ENCODE data around the gene SIRPB2. TPM values are rescaled to one million over a fixed set of nuclear protein-coding genes. Genes with fewer than 3 reads are reported as not detected.

Gene SIRPB2
- total RNA-seq, 4 donors from 2014 or later, result 4.7 to 8.1 (median 6.2) TPM

GRCh38 chr20:1490643-1491195 lies 501 bp downstream of the SIRPB2 start:
- TF ChIP-seq POLR2A (IDR thresholded peaks at IDR 0.05; ENCODE audit: low read depth), result no peak
- no peak for TF ChIP-seq CTCF (IDR thresholded peaks at IDR 0.05)
- no peak for TF ChIP-seq POLR2AphosphoS5 (IDR thresholded peaks at IDR 0.05)
- TF ChIP-seq EP300 (IDR thresholded peaks at IDR 0.05), result no peak
- Histone ChIP-seq H3K4me1 (peaks cover 0 to 10% (median 0%) of the 10 kb centered on the region in 4 donors), H3K27me3 (peaks cover 0 to 8% (median 0%) of the 10 kb centered on the region in 4 donors), H3K4me3 (peak overlapping the region; percentile 24 to 44 (median 32)), H3K27ac (replicated peaks in 1 of 4) (peak overlapping the region in 3 of 4 donors; percentile 58 to 65 (median 63)), H3K36me3 (no peaks in the 10 kb centered on the region), H3K9me3 (no peaks in the 10 kb centered on the region)
- intact Hi-C loops (cut with DNase I), result no loop called here
- peak; percentile 70 for DNase-seq (ENCODE audit: extremely low spot score)
- 73% methylated on average over 9 of the region's 9 CpGs for WGBS

- Histone ChIP-seq H3K9me3 (no peaks in the 10 kb centered on the region), H3K36me3 (no peaks in the 10 kb centered on the region), H3K27me3 (peaks cover 0 to 8% (median 0%) of the 10 kb centered on the region in 4 donors), H3K4me3 (peak overlapping the region; percentile 24 to 44 (median 32)), H3K27ac (replicated peaks in 1 of 4) (peak overlapping the region in 3 of 4 donors; percentile 58 to 65 (median 63)), H3K4me1 (peaks cover 0 to 10% (median 0%) of the 10 kb centered on the region in 4 donors)
- no peak for TF ChIP-seq EP300 (IDR thresholded peaks at IDR 0.05)
- peak; percentile 18 for TF ChIP-seq POLR2A (IDR thresholded peaks at IDR 0.05; ENCODE audit: low read depth)
- TF ChIP-seq CTCF (IDR thresholded peaks at IDR 0.05), result no peak
- peak in 1 of 2 donors; percentile 47 for TF ChIP-seq POLR2AphosphoS5 (IDR thresholded peaks at IDR 0.05)
- intact Hi-C loops (cut with DNase I), result no loop called here
- 64% methylated on average over 6 of the region's 6 CpGs for WGBS
- DNase-seq (ENCODE audit: extremely low spot score), result peak; percentile 88
Measured at GRCh38 chr20:1489764-1490436, 1.3 kb downstream of the SIRPB2 start.

- DNase-seq (ENCODE audit: extremely low spot score), result no peak
- 61% methylated on average over 2 of the region's 2 CpGs for WGBS
- intact Hi-C loops (cut with DNase I), result no loop called here
- TF ChIP-seq EP300 (IDR thresholded peaks at IDR 0.05) (no peak), POLR2A (IDR thresholded peaks at IDR 0.05; ENCODE audit: low read depth) (no peak), POLR2AphosphoS5 (IDR thresholded peaks at IDR 0.05) (no peak), CTCF (IDR thresholded peaks at IDR 0.05) (no peak)
- Histone ChIP-seq H3K9me3 (no peaks in the 10 kb centered on the region), H3K4me3 (peak overlapping the region in 3 of 4 donors; percentile 14 to 37 (median 15)), H3K36me3 (no peaks in the 10 kb centered on the region), H3K4me1 (peaks cover 0 to 10% (median 0%) of the 10 kb centered on the region in 4 donors), H3K27me3 (peaks cover 0 to 8% (median 0%) of the 10 kb centered on the region in 4 donors), H3K27ac (replicated peaks in 1 of 4) (peak overlapping the region in 2 of 4 donors; percentile 35 to 52)
Measured at GRCh38 chr20:1489325-1489724, 1.9 kb downstream of the SIRPB2 start.

GRCh38 chr20:1486566-1486965 lies 4.7 kb downstream of the SIRPB2 start:
- no peak for DNase-seq (ENCODE audit: extremely low spot score)
- Histone ChIP-seq H3K9me3 (no peaks in the 10 kb centered on the region), H3K27ac (replicated peaks in 1 of 4) (no peak overlapping the region), H3K36me3 (no peaks in the 10 kb centered on the region), H3K4me1 (peaks cover 0 to 2% (median 0%) of the 10 kb centered on the region in 4 donors), H3K4me3 (no peak overlapping the region), H3K27me3 (peaks cover 0 to 17% (median 0%) of the 10 kb centered on the region in 4 donors)
- WGBS, result 76% methylated on average over 2 of the region's 2 CpGs
- intact Hi-C loops (cut with DNase I), result no loop called here
- TF ChIP-seq CTCF (IDR thresholded peaks at IDR 0.05) (no peak), EP300 (IDR thresholded peaks at IDR 0.05) (no peak), POLR2A (IDR thresholded peaks at IDR 0.05; ENCODE audit: low read depth) (no peak), POLR2AphosphoS5 (IDR thresholded peaks at IDR 0.05) (no peak)
